Neural cell (in vitro differentiated cells): Measurements from ENCODE around the gene ZFYVE28. TPM values are rescaled to one million over a fixed set of nuclear protein-coding genes. Genes with fewer than 3 reads are reported as not detected.

Experiments
- polyA plus RNA-seq: library from polyadenylated mRNA; depleted of rRNA; stranded (reverse); fragments of >200 nt; gene quantifications from 2 replicates; pipeline ENCODE4 v1.2.3, GENCODE V29; 2014
- small RNA-seq, 3 experiments: library from RNA; depleted of rRNA; stranded (forward); fragments of <200 nt; gene quantifications; one replicate each; pipeline ENCODE3, GENCODE V24; 2012

Gene ZFYVE28
- polyA plus RNA-seq, 1 donor from 2014 or later: 2.4 TPM

Small RNA genes lying within 50 kb of the gene (small RNA-seq; reads per million reads assigned to genes)
- gene COX6B1P5: 0 reads per million in 3 experiments

Other genes with a start within 250 kb of the ZFYVE28 start
- gene HAUS3, start 176.5 kb downstream of the ZFYVE28 start, polyA plus RNA-seq: 29.0 and 34.2 TPM in 2 replicates
- gene POLN, start 176.5 kb downstream of the ZFYVE28 start, polyA plus RNA-seq: 0.76 and 1.1 TPM in 2 replicates
- 58.4 and 65.4 TPM in 2 replicates for gene MXD4, start 156.5 kb downstream of the ZFYVE28 start, polyA plus RNA-seq
- not detected in 2 replicates for gene CFAP99, start 310 bp upstream of the ZFYVE28 start, polyA plus RNA-seq
- gene RNF4, start 50.5 kb upstream of the ZFYVE28 start, polyA plus RNA-seq: 48.2 and 67.9 TPM in 2 replicates
- 11.6 and 12.7 TPM in 2 replicates for gene FAM193A, start 118.0 kb upstream of the ZFYVE28 start, polyA plus RNA-seq